Keratinocyte (primary cell): Measurements from ENCODE around the gene SDCCAG8. TPM values are rescaled to one million over a fixed set of nuclear protein-coding genes. Genes with fewer than 3 reads are reported as not detected.

ENCODE experiments used
- DNase-seq: peaks from one replicate; pipeline ENCODE4 v3.0.0-alpha.2; 2011; ENCODE audit warnings: low read depth, missing footprints, low spot score
- FAIRE-seq: peaks from 2 replicates; lab custom pipeline; 2011; peaks lifted over from hg19 to GRCh38; lab: Jason Lieb, UNC
- H2AFZ ChIP-seq: 2 replicates; pipeline ENCODE4 v1.6.0; 2012; ENCODE audit warnings: low read length, control low read depth, inconsistent platforms; ENCODE audit not compliant: control insufficient read depth
- H3K27ac ChIP-seq: 2 replicates; pipeline ENCODE4 v1.5.1; 2011; ENCODE audit warnings: low read length; ENCODE audit not compliant: control insufficient read depth, insufficient read depth
- H3K27me3 ChIP-seq: 3 replicates; pipeline ENCODE4 v1.6.0; 2011; ENCODE audit warnings: low read length; ENCODE audit not compliant: control insufficient read depth, insufficient read depth; ENCODE audit errors: extremely low read depth
- H3K36me3 ChIP-seq, 2 experiments: 2 replicates in 1 of 2; 3 replicates in 1 of 2; pipeline ENCODE4 v1.5.1; 2011; ENCODE audit warnings: low read length in 2 of 2, mild to moderate bottlenecking in 1 of 2; ENCODE audit not compliant: control insufficient read depth in 2 of 2, insufficient read depth in 2 of 2; ENCODE audit errors: extremely low read depth in 1 of 2
- H3K4me1 ChIP-seq: 3 replicates; pipeline ENCODE4 v1.5.1; 2011; ENCODE audit warnings: low read length; ENCODE audit not compliant: control insufficient read depth, insufficient read depth; ENCODE audit errors: extremely low read depth
- H3K4me2 ChIP-seq: 3 replicates; pipeline ENCODE4 v1.6.0; 2011; ENCODE audit warnings: low read depth, low read length; ENCODE audit not compliant: control insufficient read depth, insufficient read depth; ENCODE audit errors: extremely low read depth
- H3K4me3 ChIP-seq, 3 experiments: fragments of 200-600 bp in 1 of 3; sonication (generic) in 1 of 3; 2 replicates in 2 of 3; 3 replicates in 1 of 3; pipeline ENCODE4 v1.5.1; 2011 to 2016; ENCODE audit warnings: low read length in 3 of 3, mild to moderate bottlenecking in 3 of 3, control low read depth in 2 of 3, inconsistent platforms in 1 of 3, low read depth in 1 of 3, mixed read lengths in 1 of 3, mixed run types in 1 of 3, moderate library complexity in 1 of 3; ENCODE audit not compliant: control insufficient read depth in 2 of 3, insufficient read depth in 2 of 3; ENCODE audit errors: extremely low read depth in 1 of 3
- H3K79me2 ChIP-seq: 2 replicates; pipeline ENCODE4 v1.6.0; 2012; ENCODE audit warnings: low read length; ENCODE audit not compliant: control insufficient read depth, insufficient read depth
- H3K9ac ChIP-seq: 3 replicates; pipeline ENCODE4 v1.6.0; 2011; ENCODE audit warnings: low read length; ENCODE audit not compliant: control insufficient read depth, insufficient read depth; ENCODE audit errors: extremely low read depth
- H3K9me1 ChIP-seq: 3 replicates; pipeline ENCODE4 v1.6.0; 2011; ENCODE audit warnings: low read length; ENCODE audit not compliant: control insufficient read depth, insufficient read depth; ENCODE audit errors: extremely low read depth
- H3K9me3 ChIP-seq: 2 replicates; pipeline ENCODE4 v1.5.1; 2012; ENCODE audit warnings: low read depth, low read length; ENCODE audit not compliant: control insufficient read depth
- H4K20me1 ChIP-seq: 3 replicates; pipeline ENCODE4 v1.6.0; 2011; ENCODE audit warnings: low read length; ENCODE audit not compliant: control insufficient read depth, insufficient read depth; ENCODE audit errors: extremely low read depth
- EZH2 ChIP-seq: IDR thresholded peaks from one replicate; pipeline ENCODE4 v1.6.1; 2012; ENCODE audit warnings: inconsistent platforms, mild to moderate bottlenecking, low read length, moderate library complexity
- dilution Hi-C: fragments of 300-500 bp; cut with MboI; formaldehyde crosslinking; loops from one replicate; pipeline ENCODE4 v1.7.0; 2020; ENCODE audit warnings: low sequenced_read_pairs; ENCODE audit not compliant: extremely low pct_ligation_motif_present
- polyA plus RNA-seq, 5 experiments: library from polyadenylated mRNA; depleted of rRNA in 3 of 5; stranded (reverse) in 3 of 5; stranded (forward) in 1 of 5; unstranded in 1 of 5; fragments of >200 nt; gene quantifications; 1 replicate in 1 of 5; 2 replicates in 3 of 5; 3 replicates in 1 of 5; pipeline versions ENCODE4 v1.2.1 to v1.2.3, GENCODE V29; 2011 to 2012; ENCODE audit warnings: missing spikeins in 2 of 5, low read depth in 1 of 5, low replicate concordance in 1 of 5
- TF ChIP-seq, protein P1 (sequence below), 3 experiments: IDR thresholded peaks in 1 of 3; conservative IDR thresholded peaks in 1 of 3; optimal IDR thresholded peaks in 1 of 3; 2 replicates in 2 of 3; 3 replicates in 1 of 3; pipeline versions ENCODE3 to v1.5.1; 2011; ENCODE audit warnings: low read length in 3 of 3, mild to moderate bottlenecking in 3 of 3, moderate library complexity in 2 of 3, control low read depth in 1 of 3, inconsistent platforms in 1 of 3; ENCODE audit not compliant: insufficient read depth in 2 of 3; ENCODE audit errors: extremely low read depth in 1 of 3

SDCCAG8 gene
- polyA plus RNA-seq, 1 donor (not counting 4 experiments of a cell fraction or from before 2014, with no cell fraction given), result 61.6 TPM

DNA sequence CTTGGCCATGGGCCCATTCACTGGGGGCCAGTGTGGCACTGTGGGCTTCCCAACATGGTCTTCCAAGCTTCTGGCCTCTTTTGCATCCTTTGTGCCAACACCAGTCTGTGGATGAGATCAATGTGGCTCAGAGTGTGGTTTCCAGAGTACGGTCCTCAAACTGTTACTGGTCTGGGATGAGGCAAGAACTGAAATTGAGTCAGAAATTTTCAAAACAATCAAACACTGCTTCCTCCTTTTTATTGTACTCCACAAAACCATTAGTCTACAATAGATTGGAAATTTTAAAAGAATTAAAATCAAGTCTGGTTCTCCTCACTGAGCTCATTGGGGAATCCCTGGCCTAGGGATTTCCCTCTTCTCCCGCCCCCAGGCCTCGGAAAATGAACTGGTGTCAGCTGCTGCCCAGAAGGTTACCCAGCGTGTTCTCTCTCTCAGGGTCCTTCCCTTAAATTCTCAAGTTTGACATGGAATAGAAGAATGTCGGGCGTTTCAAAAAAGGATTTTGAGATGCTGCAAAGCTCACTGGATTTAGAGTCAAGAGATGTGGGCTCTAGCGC is 222.0 kb downstream of the SDCCAG8 start:
- Histone ChIP-seq H3K9ac (no peak overlapping the region), H3K4me3 (no peak overlapping the region), H3K27ac (no peak overlapping the region), H3K9me1 (no peaks in the 10 kb centered on the region), H3K79me2 (no peaks in the 10 kb centered on the region), H3K4me2 (no peak overlapping the region), H3K9me3 (no peaks in the 10 kb centered on the region), H4K20me1 (no peaks in the 10 kb centered on the region), H3K27me3 (no peaks in the 10 kb centered on the region), H3K36me3 (peaks cover 0 to 6% of the 10 kb centered on the region in 2 experiments), H3K4me1 (peaks cover 20% of the 10 kb centered on the region), H2AFZ (no peak overlapping the region)
- TF ChIP-seq EZH2, result no peak
- TF ChIP-seq, protein P1, sequence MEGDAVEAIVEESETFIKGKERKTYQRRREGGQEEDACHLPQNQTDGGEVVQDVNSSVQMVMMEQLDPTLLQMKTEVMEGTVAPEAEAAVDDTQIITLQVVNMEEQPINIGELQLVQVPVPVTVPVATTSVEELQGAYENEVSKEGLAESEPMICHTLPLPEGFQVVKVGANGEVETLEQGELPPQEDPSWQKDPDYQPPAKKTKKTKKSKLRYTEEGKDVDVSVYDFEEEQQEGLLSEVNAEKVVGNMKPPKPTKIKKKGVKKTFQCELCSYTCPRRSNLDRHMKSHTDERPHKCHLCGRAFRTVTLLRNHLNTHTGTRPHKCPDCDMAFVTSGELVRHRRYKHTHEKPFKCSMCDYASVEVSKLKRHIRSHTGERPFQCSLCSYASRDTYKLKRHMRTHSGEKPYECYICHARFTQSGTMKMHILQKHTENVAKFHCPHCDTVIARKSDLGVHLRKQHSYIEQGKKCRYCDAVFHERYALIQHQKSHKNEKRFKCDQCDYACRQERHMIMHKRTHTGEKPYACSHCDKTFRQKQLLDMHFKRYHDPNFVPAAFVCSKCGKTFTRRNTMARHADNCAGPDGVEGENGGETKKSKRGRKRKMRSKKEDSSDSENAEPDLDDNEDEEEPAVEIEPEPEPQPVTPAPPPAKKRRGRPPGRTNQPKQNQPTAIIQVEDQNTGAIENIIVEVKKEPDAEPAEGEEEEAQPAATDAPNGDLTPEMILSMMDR (optimal IDR thresholded peaks at IDR 0.05 in 1 of 3, IDR thresholded peaks at IDR 0.05 in 1 of 3, conservative IDR thresholded peaks at IDR 0.05 in 1 of 3; ENCODE audit: extremely low read depth in 1 of 3, insufficient read depth in 2 of 3, low read length in 3 of 3), result no peak
- dilution Hi-C loops, result no loop called here
- FAIRE-seq (no peak), DNase-seq (no peak)

DNA sequence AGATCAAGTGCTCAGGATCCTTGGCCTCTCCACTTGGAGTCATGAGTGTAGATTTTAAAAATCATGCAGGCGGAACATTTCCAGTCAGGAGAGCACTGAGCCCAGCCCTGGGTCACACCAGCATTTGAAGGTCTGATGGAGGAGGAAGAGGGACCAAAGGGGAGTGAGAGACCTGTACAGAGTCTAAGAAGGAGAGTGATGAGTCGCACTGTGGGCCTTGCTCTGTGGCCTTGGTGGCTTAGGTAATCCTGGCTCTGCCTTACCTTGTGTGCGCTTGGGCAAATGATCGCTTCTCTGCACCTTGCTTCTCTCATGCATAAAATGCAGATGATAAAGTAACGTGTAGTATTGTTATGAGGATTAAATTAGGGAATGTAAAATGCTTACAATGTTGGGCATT is 225.3 kb downstream of the SDCCAG8 start:
- Histone ChIP-seq H3K36me3 (no peaks in the 10 kb centered on the region), H4K20me1 (no peaks in the 10 kb centered on the region), H3K9me3 (no peaks in the 10 kb centered on the region), H3K27ac (no peak overlapping the region), H3K4me2 (no peak overlapping the region), H3K4me1 (peaks cover 5% of the 10 kb centered on the region), H3K9me1 (no peaks in the 10 kb centered on the region), H2AFZ (no peak overlapping the region), H3K9ac (no peak overlapping the region), H3K4me3 (no peak overlapping the region), H3K79me2 (no peaks in the 10 kb centered on the region), H3K27me3 (no peaks in the 10 kb centered on the region)
- FAIRE-seq (no peak), DNase-seq (no peak)
- dilution Hi-C loops, result no loop called here
- TF ChIP-seq EZH2, result no peak
- TF ChIP-seq, protein P1 (optimal IDR thresholded peaks at IDR 0.05 in 1 of 3, IDR thresholded peaks at IDR 0.05 in 1 of 3, conservative IDR thresholded peaks at IDR 0.05 in 1 of 3; ENCODE audit: extremely low read depth in 1 of 3, insufficient read depth in 2 of 3, low read length in 3 of 3), result no peak
